SKM-1 treated with dmso at 0.1 percent for 144 hours (cell line): ENCODE measurements around the gene ZNF280A.
"Not testable (repeated sequence)": the region's sequence is repeated elsewhere in the genome, so short reads cannot be mapped to it uniquely, and the experiment has no call there.

Experiments used
- DNase-seq: peaks from one replicate; lab custom pipeline; 2025; ENCODE audit not compliant: unreplicated experiment; lab: John Stamatoyannopoulos, UW

ZNF280A gene

DNA sequence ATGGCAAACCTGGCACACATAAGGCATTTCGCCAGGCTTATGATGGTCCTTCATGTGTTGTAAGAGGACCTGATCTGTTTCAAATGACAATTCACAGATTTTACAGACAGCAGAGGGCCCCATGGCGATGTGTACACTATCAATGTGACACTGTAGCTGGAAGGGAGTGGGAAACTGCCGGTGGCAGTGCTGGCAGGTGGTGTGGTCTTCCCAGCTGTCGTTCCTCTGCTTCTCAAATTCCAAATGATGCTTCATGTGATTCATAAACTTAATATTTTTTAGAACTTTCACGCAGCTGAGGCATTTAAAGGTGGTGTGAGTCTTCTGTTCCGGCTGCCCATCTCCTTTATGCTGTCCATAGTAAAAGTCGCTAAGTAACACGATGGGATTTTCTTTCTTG, 5.6 kb downstream of the ZNF280A start:
- not testable (repeated sequence) for DNase-seq

DNA sequence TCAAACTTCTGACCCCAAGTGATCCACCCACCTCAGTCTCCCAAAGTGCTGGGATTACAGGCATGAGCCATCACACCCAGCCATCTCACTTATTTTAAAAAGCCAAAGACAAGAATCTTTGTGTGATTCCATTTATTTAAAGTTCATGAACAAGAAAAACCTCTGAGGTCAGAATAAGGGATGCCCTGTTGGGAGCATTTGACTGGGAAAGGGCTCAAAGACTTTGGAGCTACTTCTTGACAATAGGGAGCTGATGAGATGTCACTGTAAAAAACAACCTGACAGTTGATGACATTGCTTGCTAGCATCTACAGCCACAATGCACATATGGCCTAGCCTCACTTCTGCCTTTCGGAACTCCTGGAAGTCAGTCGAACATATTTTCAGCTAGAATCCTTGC, 6.5 kb downstream of the ZNF280A start:
- DNase-seq, result no peak

DNA sequence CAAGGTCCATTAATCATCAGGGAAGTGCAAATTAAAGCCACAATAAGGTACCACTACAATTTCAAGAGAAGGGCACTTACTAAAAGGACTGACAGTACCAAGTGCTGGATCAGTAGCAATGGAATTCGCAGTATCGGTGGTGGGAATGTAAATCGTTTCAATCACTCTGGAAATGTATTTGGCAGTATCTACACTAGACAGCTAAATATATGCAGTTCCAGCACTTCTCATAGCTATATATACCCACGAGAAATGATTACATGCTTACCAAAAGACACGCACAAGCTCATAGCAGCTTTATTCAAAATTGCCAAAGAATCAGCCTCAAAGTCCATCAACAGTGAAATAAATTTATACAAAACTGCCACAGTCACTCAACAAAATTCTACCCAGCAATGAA, 7.1 kb downstream of the ZNF280A start:
- DNase-seq, result no peak

DNA sequence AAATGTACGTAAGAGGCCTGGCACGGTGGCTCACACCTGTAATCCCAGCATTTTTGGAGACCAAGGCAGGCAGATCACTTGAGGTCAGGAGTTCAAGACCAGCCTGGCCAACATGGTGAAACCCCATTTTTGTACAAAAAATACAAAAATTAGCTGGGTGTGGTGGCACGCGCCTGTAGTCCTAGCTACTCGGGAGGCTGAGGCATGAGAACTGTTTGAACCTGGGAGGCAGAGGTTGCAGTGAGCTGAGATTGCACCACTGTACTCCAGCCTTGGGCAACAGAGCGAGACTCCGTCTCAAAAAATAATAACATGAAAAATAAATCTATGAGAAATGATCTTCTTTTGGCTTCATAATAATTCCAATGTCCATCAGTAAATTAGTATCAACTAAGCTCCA, 9.2 kb downstream of the ZNF280A start:
- DNase-seq, result not testable (repeated sequence)

DNA sequence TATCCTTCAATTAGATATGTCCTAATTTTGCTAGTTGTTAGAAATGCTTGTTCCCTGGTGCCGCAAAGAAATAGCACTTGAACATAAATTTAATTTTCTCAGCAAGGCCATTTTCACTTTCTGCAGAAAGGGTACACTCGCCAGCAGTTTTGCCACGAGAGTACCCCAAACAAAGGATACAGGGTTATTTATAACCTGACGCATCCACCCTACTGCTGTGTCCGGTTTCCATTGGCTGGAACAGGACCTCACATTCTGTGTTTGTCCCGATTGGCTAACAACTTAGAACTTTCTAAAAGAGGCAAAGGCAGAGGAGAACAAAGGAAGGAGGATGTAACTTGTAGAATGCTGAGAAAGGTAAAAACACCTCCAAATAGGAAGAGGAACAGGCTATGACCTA, 10.2 kb downstream of the ZNF280A start:
- not testable (repeated sequence) for DNase-seq

DNA sequence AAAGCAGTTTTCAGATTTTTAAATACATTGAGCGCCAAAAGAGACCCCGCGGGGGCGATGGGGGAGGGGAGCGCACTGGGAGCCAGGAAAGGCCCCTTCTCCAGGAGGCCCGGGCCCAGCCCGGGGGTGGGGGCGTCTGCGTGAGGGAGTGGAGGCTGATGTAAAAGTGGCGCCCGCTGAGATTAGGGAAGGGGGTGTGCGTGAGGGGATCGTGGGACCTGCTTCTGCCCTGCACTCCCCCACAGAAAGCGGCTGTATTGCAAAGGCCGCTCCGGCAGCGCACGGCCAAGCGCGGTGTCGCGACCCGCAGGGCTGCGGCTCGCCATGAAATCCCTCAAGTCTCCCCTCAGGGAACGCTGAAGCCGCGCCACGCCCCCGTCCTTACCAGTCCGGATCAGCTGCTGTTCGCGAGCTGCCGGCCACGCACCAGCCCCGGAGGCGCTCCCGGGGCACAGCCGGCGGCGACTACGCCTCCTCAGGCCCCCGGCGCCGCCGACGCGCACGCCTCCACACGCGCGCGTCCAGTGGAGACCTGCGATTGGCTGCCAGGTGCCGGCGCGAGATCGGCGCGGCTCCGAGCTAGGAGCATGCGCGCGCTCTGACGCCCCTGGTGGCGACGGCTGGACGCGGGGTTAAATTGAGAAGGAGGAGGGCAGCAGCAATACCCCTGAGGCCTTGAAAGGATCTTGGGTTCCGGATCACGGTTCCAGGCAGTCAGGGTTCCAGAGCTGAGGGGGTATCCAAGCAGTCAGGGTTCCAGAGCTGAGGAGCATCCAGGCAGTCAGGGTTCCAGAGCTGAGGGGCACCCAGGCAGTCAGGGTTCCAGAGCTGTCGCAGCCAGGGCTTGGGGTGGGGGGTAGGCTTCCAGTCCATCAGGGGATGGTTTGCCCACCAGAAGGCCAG, 11.5 kb downstream of the ZNF280A start, which contains the start of gene ZNF280B:
Gene ZNF280B, minus strand, starts transcription at position 469 of the 903 bp plus-strand sequence. CDS start 19,344 bp downstream, outside the sequence.
- peak; percentile 78 for DNase-seq

DNA sequence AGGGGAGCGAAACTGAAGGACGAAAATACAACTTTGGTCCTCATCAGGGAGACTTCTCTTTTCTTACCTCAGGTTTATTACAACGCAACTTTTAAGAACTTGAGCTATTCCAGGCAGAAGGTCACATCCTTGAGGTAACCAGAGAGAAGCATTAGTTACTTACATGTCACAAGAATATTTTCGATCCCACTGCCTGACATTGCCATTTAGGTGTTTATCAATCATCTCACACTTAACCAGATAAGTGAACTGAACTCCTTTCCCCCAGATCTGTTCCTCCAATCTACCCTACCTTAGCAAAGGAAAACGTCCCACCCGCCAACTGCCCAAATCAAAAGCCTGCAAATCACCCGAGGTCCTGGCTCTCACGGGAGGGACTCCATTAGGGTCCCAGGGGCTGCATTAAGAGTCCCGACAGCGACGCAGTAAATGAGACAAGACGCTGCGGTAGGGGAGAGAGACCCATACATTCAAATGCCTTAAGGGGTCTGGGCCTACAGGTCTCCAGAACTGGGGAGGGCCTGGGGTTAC, 12.3 kb downstream of the ZNF280A start:
- DNase-seq, result no peak

DNA sequence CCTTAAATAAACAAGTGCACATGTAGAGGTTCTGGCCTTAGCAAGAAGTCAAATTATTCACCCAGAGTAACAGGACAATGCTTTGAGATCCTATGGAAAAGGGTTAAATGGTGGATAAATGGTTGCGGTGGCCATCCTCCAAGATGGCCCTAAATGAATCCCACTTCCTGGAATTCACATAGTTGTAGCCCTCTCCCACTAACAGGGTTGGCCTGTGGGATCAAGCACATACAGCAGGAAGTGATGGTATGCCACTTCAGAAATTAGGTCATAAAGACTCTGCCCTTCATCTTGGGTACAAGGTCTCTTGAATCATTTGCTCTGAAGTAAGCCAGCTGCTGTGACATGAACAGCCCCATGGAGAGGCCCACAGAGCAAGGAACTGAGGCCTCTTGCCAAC, 13.3 kb downstream of the ZNF280A start:
- DNase-seq, result no peak

DNA sequence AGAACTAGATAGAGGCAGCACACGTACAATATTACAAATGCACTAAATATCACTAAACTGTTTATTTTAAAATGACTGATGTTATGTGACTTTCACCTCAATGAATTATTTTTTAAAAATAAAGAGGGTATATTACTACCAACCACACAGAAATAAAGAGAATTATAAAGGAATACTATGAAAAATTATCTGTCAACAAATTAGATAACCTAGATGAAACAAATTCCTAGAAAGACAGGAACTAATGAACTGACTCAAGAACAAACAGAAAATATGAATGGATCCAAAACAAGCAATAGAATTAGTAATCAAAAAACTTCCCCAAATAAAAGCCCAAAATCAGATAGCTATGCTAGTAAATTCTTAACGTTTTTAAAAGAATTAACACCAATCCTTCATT, 21.8 kb downstream of the ZNF280A start:
- DNase-seq, result no peak

DNA sequence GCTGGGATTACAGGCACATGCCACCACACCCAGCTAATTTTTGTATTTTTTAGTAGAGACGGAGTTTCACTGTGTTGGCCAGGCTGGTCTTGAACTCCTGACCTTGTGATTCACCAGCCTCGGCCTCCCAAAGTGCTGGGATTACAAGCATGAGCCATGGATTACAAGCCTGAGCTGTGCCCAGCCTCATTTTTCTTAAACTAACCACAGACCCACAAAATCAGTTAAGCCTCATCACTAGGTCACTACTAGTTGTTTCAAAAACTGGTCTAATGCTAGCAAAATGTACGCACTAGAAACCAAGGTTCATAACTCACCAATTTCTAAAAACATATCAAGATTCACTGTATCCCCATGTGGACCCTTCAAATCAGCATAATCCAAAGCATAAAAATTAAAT, 28.5 kb downstream of the ZNF280A start:
- not testable (repeated sequence) for DNase-seq

DNA sequence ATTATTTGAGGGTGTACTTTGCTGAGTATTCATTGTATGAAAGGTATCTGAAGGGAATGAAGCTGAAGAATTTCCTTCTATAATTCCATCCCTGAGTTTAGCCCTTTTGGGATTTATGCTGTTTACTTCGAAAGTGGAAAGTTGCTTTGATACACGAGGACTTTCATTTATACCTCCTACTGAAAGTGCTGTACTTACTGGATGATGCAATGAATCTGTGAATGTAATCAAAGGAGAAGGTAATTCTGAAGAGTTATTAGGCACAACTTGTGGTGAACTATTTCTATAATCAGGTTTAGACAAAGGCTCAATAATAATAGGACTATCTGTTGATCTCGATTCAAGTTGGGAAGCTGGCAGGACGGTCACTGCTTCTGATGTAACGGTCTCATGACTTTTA, 31.3 kb downstream of the ZNF280A start:
- DNase-seq, result no peak

DNA sequence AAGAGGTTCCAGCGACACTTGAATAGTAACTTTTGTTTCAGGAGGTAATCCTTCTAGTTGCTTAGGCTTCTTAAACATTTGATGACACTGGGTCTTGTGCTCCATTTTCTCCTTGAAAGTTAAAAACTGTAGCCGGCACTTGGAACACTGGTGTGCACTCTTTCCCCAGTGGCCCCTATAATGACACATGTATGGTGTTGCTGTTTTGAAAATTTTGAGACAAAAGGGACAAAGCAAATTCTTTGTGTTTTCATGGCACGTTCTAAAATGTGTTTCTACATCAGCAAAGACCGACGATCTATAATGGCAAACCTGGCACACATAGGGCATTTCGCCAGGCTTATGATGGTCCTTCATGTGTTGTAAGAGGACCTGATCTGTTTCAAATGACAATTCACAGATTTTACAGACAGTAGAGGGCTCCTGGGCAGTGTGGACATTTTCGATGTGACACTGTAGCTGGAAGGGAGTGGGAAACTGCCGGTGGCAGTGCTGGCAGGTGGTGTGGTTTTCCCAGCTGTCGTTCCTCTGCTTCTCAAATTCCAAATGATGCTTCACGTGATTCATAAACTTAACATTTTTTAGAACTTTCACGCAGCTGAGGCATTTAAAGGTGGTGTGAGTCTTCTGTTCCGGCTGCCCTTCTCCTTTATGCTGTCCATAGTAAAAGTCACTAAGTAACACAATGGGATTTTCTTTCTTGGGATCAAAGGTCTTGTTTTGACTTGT, 32.0 kb downstream of the ZNF280A start:
- DNase-seq, result no peak

DNA sequence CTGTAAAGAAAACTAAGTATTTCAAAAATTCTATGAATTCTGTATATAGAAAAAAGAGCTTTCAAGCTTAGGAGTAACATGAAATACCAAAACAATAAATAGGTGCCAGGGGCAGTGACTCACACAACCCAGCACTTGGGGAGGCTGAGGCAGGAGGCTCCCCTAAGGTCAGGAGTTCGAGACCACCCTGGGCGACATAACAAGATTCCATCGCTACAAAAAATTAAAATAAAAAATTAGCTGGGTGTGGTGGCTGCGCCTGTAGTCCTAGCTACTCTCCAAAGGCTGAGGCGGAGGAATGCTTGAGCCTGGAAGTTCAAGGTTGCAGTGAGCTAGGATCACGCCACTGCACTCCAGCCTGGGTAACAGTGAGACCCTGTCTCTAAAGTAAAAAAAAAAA, 33.0 kb downstream of the ZNF280A start:
- DNase-seq, result no peak

DNA sequence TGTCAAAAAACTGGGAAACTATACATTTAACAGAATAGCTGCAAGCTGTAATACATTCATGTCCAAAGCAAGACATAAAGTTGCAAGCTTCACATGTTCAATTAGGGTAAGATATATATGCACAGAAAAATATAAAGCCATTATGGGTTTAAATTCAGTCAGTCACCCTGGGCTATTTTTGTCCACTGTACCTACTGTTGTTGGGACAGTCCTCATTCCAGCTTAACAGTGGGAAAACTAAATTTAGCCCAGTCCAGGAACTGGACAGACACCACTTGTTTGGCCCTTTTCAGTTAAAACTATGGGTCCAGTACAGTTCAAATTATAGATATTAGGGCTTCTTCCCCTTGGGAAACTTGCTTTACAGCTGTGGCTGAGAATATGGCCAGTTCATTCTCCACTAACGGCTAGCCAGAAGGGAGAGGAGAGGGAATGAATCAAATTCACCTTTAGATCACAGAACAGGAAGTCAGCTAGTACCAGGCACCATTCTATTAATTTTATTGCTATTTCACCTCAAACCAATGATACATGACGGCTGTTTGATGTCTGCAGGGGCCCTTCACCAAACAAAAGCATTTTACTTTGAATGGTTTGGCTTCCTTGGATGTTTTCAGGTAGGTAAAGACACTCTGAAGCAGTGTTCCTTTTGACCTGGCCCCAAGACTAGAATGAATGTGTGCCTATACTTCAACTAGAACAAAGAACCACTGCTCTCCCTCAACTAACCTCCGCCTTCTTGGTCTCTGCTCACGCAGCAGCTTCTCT, 33.8 kb downstream of the ZNF280A start:
- no peak for DNase-seq

DNA sequence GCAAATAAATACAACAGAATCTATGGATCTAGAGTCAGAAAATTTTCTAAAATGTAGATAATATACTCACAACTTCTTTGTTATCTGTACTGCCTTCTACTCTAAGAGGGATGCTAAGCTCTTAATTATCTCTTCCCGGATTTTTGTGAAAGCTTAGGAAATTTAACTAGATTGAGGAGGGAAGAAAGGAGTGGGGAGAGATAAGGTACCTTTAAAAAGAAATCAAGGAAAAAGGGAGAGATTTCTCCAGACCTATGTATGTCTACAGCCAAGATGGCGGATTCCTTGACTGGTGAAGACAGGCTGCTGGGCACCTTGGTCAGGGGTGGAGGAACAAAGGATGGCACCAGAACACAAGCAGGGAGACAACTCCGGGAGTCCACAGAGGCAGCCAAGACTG, 34.5 kb downstream of the ZNF280A start:
- DNase-seq, result no peak

DNA sequence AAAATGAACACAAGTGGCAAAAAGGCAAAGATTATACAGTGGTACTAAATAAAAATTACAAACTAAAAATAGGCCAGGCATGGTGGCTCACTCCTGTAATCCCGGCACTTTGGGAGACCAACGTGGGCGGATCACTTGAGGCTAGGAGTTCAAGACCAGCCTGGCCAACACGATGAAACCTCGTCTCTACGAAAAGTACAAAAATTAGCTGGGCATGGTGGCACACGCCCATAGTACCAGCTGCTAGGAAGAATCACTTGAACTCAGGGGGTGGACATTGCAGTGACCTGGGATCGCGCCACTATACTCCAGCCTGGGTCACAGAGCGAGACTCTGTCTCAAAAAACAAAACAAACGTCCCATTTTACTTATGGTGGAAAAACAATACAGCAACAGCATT, 36.0 kb downstream of the ZNF280A start:
- DNase-seq, result no peak

DNA sequence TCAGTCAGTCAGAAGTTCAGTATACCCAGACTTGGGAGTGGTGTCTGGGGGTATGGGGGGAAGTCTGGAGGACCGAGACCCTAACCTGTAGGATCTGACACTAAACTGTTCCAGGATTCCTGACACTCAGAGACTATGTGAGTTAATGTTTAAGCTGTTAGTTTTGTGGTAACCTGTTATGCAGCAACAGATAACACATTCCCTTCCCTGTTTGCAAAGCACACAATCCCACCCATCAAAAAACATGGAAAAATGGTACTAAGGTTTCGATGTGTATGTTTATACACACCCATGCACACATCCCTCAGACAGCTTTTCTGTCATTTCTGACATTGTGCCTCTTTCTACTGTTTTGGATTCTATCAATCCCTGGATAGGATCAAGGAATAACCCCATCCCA, 39.1 kb downstream of the ZNF280A start:
- DNase-seq, result no peak

DNA sequence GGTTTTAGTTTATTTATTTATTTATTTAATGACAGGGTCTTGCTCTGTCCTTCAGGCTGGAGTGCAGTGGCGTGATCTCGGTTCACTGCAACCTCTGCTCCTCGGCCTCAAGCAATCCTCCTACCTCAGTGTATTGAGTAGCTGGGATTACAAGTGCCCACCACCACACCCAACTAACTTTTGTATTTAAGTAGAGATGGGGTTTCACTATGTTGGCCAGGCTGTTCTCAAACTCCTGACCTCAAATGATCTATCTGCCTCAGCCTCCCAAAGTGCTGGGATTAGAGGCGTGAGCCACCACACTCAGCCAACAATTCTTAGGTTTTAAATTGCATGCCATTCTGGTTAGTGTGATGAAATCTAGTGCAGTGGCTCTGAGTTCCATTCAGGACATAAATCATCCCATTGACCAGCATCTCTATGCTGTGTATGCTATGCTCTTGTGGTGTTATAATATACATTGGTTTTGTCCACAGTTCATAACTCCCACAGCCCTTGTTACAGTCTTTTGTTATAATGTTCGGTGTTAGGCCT, 40.0 kb downstream of the ZNF280A start:
- no peak for DNase-seq

DNA sequence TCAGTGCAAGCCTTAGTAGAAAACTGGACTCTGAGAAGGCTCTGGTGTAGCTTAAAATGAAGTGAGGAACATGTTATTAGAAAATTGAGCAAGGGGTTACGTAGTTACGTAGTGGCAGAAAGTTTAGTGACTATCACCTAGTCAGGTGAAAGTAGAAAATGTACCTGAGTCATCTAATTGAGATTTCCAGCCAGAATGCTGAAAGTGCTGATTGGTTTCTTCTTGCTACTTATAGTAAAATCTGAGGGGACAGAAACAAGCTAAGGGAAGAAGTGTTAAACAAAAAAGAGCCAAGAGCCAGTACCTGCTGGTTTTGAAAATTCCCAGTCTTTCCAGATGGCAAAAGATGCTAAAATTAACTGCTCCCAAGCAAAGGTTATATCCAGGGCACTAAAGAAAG, 41.0 kb downstream of the ZNF280A start:
- no peak for DNase-seq

DNA sequence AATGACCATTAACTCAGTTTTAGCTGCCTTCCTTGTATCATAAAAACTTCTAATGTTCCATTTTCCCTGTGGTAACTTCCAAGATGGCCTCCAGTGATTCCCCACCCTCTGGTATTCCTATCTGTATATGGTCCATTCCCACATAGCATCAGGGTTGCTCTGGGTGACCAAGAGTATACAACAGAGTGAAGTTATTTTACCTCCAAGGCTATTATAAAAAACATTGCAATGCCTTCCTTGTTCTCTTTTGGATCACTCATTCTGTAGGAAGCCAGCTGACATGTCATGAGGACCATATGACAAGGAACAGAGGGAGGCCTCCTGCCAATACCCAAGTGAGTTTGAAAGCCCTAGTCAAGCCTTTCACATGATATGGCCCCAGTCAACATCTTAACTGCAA, 41.6 kb downstream of the ZNF280A start:
- no peak for DNase-seq

DNA sequence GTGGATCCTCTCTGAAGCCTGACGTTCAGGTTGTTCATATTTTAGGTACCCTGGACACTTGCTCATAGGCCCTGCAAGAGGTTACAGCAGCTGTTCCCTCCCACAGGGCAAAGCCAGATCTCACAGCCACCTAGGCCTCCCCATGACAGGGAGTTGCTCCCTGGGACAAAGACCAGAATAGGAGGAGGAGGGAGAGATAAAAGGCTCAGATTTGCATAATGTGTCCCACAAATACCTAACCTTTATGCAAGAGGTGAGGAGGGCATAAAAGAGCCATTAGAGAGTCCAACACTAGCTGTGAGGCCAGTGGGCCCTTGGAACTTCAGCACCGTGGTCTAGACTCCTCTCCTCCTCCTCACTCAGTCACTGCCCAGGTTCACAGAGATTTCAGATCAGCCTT, 45.3 kb downstream of the ZNF280A start:
- DNase-seq, result no peak
